Activated T-cell treated with anti-CD3 and anti-CD28 coated beads for 48 hours (primary cell): ENCODE measurements around the gene HIVEP3.
A peak's percentile ranks its signal among the peaks of the same experiment; 100 is the strongest.

Experiments used
- DNase-seq: peaks from one replicate; pipeline ENCODE4 v3.0.0-alpha.2; 2020; ENCODE audit warnings: low read depth

Gene HIVEP3

GRCh38 chr1:41648844-41649243 lies 269.9 kb downstream of the HIVEP3 start:
- no peak for DNase-seq

- no peak for DNase-seq
Measured at GRCh38 chr1:41648230-41648629, 270.5 kb downstream of the HIVEP3 start.

DNA sequence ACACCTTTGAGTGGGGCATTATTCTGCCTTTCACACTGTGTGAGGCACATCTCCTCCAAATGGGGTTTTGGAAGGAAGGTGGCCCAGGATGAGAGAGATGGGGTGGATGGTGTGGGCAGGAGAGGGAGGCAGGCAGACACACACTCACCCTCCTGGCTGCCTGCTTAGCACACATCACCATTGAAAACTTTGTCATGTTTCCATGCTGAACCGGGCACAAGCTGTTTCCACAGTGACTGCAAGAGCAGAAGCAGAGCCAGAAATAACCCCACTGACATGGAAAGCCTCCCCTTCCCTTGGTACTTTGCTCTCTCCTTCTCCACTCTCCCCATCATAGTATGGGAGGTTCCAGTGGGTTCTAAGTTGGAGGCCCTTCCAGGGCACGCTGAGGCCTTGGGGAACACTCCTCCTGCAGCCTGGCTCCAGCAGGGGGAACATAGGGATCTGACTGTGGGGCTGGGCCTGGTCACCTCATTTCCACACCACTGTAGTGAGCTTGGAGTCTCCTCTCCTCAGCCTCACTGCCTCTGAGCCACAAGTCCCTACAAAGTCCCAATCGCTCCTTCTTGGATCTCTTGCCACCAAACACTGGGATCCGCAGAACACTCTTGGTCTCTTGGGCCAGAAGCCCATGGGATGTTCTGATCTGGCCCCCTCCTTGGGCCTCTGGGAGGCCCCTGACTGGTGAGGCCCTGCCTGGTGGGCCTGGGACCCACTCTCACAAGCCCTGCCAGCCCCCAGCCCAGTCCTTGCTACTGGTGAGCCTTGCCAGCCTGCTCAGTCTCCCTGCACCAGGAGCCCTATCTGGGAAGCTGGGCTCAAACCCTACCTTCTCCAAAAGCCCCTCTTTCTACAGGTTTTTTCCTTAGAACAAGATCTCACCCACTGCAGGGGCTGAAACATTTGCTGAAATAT lies 271.2 kb downstream of the HIVEP3 start:
- no peak for DNase-seq

GRCh38 chr1:41646186-41646585 lies 272.5 kb downstream of the HIVEP3 start:
- DNase-seq, result no peak

- no peak for DNase-seq
Measured at GRCh38 chr1:41645062-41645461, 273.7 kb downstream of the HIVEP3 start.

GRCh38 chr1:41642922-41643821 lies 275.6 kb downstream of the HIVEP3 start:
- DNase-seq, result no peak

GRCh38 chr1:41641941-41642527 lies 276.7 kb downstream of the HIVEP3 start:
- no peak for DNase-seq

GRCh38 chr1:41641475-41641814 lies 277.3 kb downstream of the HIVEP3 start:
- peak; percentile 44 for DNase-seq

DNA sequence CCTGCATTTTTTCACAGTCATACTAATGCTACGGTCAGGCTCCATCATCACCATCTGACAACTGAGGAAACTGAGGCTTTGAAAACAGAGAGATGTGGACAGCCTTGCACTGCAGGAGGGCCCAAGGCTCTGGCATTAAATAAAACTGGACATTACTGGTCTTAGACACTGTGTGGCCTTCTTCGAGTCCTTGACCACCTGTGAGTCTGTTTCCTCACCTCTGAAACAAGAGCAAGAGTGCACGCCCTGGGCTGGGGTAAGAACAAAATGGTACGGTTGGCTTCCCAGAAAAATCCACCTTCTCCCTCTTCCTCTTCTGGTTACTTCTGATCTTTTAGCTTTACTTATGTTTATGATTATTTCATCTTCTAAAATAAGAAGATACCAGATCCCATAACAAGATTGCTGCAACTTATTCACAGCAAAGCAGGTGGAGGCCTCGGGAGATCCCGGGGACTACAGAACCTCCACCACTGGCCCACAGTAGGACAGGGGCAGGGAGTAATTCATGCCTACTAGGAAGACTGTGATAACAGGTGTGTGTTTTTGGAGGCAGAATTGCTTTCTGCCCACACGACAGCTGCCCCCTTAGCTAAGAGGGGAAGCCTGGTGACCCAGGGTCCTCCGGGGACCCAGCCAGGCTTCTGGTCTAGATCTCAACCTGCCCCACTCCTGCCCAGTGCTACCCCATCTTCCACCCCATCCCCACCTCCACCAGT lies 277.8 kb downstream of the HIVEP3 start:
- DNase-seq, result no peak

- peak; percentile 26 for DNase-seq
Measured at GRCh38 chr1:41640141-41640751, 278.5 kb downstream of the HIVEP3 start.

DNA sequence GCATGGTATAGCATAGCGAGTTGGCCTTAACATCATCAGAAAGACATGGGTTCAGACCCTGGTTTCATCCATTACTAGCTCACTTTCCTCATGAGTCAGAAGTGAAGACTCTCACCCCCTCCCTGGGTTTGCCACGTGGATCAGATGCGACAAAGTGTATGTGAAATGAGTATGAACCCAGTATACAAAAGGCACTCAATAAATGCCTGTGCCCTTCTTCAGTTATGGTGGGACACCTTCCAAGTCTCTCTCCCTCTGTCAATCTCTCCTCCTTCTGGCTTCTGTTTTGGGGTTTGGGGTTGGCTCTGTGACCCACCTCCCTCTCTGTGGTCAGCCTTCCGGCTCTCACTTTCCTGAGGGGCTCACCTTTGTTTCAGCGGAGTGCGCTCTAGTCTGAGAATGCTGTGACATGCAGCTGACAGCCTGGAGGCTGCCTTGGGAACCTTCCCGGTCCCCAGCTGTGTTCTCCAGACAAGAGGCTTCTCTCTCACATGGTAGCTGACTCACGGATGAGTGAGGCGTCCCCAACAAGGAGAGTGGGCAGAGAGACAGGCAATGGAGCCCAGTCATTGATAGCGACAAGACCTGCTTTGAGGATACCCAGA lies 279.3 kb downstream of the HIVEP3 start:
- DNase-seq, result peak; percentile 62

GRCh38 chr1:41638086-41639024 lies 280.4 kb downstream of the HIVEP3 start:
- no peak for DNase-seq

DNA sequence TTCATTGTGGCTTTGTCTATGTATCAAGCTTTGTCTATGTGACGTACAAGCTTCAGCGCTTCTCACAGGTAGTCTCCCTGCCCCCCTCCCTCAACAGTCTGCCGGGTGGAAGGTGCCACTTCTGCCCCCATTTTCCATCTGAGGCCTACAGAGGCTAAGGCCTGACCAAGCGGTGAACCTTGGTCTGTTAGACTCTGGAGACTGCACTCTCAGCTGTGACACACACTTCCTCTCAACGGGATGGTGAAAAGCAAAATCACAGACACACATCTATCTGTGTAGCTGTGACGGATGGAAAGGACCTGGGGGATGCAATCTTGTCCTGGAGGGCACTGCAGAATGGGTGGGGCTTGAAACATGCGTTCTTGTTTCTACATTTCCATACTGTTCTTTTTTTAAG lies 281.4 kb downstream of the HIVEP3 start:
- no peak for DNase-seq

DNA sequence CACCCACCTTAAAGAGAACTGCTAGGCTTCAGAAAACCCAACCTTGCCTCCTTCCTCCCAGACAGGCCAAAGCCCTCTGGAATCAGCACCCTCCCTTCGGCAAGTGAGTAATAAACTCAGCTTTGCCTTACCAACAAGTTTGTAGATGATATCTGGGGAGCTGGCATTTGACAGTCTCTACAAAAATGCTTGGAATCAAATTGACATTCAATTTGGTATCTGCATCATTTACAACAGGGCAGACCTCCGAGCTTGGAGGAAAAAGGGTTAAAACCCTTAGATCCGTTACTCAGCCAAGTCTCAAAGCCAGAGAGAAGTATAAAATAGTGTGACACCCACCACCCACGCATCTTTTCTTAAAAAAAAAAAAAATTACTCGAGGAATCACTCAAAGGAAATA lies 285.0 kb downstream of the HIVEP3 start:
- DNase-seq, result no peak

- DNase-seq, result no peak
Measured at GRCh38 chr1:41632781-41633575, 285.7 kb downstream of the HIVEP3 start.

- no peak for DNase-seq
Measured at GRCh38 chr1:41631971-41632370, 286.8 kb downstream of the HIVEP3 start.

- DNase-seq, result no peak
Measured at GRCh38 chr1:41631154-41631553, 287.6 kb downstream of the HIVEP3 start.

DNA sequence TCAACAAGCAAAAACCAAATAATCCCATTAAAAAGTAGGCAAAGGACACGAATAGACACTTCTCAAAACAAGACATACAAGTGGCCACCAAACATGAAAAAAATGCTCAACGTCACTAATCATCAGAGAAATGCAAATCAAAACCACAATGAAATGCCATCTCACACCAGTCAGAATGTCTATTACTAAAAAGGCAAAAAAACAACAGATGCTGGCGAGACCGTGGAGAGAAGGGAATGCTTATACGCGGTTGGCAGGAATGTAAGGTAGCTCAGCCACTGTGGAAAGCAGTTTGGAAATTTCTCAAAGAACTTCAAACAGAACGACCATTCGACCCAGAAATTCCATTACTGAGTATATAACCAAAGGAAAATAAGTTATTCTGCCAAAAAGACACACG lies 289.2 kb downstream of the HIVEP3 start:
- DNase-seq, result no peak

GRCh38 chr1:41629141-41629540 lies 289.6 kb downstream of the HIVEP3 start:
- no peak for DNase-seq
